ENCODE results near the gene CDH8.

- TF ChIP-seq CTCF (IDR thresholded peaks at IDR 0.05; ENCODE audit: insufficient read depth, low read length) (no peak), POLR2AphosphoS5 (IDR thresholded peaks at IDR 0.05; ENCODE audit: low read depth) (no peak)
Measured at GRCh38 chr16:61807551-61807950, 228.7 kb downstream of the CDH8 start.

Data from HL-60 (cell line).